ENCODE data around the gene DIP2C.

DNA sequence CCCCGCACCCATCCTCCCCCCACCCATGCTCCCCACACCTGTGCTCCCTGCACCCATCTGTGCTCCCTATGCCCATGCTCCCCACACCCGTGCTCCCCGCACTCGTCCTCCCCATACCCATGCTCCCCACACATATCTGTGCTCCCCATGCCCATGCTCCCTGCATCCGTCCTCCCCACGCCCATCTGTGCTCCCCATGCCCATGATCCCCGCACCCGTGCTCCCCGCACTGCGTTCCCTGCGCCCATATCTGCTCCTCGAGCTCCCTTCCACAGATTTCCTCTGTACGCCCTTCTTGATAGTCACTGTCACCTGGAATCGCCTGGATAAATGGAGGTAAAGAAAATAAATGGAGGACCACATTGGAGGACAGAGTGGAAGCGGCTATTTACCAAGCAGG is 9.9 kb downstream of the DIP2C start:
- TF ChIP-seq CTCF (conservative IDR thresholded peaks at IDR 0.05) = no peak
- no peak for TF ChIP-seq ZFX (IDR thresholded peaks at IDR 0.05)
